NCI-H146 treated with DMSO at 0.1 percent for 48 hours (cell line): ENCODE measurements around the gene FBXW9.
"Not testable (repeated sequence)": the region's sequence is repeated elsewhere in the genome, so short reads cannot be mapped to it uniquely, and the experiment has no call there.

Experiments used
- DNase-seq: peaks from one replicate; lab custom pipeline; 2025; ENCODE audit not compliant: unreplicated experiment; lab: John Stamatoyannopoulos, UW

The FBXW9 gene

DNA sequence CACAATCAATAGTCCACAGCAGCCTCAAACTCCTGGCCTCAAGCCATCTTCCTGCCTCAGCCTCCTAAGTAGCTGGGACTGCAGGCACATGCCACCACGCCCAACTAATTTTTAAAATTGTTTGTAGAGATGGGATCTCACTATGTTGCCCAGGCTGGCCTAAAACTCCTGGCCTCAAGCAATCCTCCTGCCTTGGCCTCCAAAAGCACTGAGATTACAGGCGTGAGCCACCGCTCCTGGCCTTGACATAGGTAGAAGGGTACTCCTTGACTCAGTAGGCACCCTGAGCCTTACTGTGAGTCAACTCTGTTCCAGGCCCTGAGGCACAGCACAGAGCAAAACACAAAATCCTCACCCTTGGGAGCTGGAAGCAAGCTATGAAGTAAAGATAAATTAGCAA, 19.5 kb upstream of the FBXW9 start:
- no peak for DNase-seq

DNA sequence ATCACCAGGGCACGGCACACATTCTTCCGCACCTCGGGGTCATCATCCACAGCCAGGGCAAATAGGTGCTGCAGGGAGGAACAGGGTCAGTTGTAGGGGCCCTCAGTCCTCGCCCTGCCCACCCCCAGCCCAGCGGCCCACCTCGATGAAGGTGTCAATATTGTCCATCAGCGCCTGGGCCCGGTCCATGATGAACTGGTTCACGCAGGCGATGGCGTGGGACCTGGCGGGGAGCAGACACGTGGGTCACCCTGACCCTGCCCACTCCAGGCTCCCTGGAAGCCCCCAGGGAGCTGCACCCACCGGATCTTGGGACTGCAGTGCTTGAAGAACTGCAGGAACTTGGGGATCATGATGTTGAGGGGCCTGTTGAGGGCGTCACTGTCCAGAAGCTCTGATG, 18.7 kb upstream of the FBXW9 start:
- no peak for DNase-seq

DNA sequence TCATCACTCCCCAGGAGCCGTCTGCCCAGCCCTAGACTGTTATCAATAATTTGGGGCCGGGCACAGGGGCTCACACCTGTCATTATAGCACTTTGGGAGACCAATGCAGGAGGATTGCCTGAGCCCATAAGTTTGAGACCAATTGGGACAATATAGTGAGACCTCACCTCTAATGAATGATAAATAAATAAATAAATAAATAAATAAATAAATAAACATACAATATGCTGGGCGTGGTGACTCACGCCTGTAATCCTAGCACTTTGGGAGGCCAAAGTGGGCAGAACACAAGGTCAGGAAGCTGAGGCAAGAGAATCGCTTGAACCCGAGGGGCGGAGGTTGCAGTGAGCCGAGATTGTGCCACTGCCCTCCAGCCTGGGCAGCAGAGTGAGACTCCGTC, 16.9 kb upstream of the FBXW9 start:
- DNase-seq, result not testable (repeated sequence)

DNA sequence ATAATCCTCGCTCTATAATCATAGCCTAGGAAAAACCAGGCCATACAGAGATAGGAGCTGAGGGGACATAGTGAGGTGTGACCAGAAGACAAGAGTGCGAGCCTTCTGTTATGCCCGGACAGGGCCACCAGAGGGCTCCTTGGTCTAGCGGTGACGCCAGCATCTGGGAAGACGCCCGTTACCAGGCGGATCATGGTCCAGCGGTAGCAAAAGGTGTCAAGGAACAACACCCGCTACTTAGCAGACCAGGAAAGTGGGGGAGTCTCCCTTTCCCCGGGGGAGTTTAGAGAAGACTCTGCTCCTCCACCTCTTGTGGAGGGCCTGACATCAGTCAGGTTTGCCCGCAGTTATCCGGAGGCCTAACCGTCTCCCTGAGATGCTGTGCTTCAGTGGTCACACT, 15.6 kb upstream of the FBXW9 start:
- DNase-seq, result not testable (repeated sequence)

DNA sequence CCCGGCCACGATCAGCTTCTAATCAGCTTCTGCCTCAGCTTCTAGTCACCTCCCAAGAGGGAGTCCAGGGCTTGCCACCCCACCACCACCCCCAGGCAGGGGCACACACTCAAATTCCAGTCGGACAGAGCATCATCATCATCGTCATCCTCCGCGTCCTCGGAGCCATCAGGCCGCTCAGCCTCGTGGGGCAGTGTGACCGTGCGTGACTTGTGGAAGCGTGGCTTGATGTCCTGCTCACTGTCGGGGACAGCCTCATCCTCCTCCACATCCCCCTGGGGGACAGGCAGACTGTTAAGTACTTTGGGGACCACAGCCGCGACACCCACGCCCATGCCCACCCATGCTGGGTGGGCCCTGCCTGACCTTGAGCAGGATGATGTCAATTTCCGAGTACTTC, 14.8 kb upstream of the FBXW9 start:
- DNase-seq, result no peak

DNA sequence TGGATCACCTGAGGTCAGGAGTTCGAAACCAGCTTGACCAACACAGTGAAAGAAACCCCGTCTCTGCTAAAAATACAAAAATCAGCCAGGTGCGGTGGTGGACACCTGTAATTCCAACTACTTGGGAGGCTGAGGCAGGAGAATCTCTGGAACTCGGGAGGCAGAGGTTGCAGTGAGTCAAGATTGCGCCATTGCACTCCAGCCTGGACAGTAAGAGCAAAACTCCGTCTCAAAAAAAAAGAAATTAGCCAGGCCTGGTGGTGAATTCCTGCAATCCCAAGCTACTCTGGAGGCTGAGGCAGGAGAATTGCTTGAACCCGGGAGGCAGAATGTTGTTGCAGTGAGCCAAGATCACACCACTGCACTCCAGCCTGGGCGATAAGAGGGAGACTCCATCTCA, 12.2 kb upstream of the FBXW9 start:
- DNase-seq, result no peak

DNA sequence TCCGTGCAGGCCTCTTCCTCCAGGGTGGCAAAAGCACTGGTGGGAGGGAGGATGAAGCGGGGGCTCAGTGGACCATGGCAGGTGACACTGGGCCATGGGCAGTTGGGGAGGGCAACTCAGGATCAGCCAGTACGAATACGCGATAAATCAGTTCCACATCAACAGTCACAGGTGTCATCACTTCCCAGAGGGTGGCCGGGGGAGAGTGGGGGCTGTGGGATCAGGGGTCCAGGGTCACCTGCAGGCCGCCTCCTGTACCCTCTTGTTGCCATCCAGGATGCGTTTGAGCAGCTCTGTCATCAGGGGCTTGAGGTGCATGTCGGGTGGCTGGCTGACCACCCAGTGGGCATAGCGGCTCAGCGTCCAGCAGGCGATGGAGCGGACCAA, 9.9 kb upstream of the FBXW9 start:
- no peak for DNase-seq

DNA sequence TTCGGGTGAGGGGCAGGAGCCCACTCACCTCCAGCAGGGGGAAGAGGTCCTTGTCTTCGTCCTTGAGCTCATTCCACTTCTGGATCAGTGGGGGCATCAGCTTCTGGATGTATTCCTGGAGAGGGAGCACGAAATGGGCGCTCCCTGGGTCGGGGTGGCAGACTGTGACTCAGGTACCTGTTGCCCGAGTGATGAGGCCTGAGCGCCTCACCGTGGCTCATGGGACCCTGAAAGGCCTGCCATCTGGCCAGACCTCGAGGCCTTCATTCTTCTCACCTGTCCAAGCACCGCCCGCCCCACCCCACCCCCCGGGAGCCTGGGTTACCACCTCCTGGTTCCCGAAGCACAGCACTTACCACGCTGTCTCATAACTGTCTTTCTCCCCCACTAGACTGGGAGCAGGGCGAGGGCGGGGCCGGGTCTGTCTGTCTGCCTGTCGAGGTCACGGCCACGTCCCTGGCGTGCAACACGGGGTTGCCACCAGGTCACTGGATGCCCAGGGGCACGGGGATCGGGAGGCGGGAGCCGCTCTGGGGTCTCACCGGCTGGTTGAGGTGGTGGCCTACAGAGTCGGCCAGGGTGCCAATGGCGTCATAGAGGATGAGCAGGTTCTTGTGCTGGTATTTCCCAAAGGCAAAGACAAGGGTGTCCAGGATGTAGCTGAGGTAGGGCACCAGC, 9.4 kb upstream of the FBXW9 start:
- no peak for DNase-seq

DNA sequence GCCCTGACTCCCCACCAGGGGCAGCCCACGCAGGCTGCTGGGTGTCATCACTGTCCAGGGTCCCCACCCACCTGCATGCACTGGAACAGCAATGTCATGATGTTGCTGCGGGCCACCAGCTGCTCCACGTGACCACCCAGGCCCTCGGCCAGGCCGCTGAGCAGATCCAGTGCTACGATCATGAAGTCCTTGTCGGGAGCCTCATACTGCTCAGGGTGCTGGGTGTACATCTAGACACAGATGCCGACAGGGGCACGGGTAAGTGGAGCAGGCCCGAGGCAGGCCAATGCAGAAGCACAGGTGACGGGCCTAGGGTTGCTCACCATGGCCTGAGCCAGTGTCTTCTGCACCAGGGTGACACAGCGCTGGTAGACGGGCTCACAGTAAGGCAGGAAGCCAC, 8.7 kb upstream of the FBXW9 start:
- no peak for DNase-seq

DNA sequence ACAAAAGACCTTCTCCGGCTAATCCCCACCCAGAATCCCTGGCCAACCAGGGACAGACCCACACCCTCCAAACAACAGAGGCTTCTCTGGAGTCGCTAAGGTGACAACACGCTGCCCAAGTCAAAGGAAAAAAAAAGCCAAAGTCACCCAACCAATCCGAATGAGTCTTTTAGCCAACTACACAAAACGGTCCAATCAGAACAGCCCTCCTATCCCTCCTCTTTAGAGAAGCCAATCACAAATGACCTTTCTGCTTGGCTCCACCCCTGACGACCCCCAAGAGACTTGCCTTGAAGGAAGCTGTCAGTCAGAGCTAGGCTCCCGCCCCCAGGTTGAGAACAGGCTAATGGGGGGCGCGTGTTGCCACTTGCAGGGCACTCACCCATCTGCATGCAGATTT, 6.6 kb upstream of the FBXW9 start:
- no peak for DNase-seq

DNA sequence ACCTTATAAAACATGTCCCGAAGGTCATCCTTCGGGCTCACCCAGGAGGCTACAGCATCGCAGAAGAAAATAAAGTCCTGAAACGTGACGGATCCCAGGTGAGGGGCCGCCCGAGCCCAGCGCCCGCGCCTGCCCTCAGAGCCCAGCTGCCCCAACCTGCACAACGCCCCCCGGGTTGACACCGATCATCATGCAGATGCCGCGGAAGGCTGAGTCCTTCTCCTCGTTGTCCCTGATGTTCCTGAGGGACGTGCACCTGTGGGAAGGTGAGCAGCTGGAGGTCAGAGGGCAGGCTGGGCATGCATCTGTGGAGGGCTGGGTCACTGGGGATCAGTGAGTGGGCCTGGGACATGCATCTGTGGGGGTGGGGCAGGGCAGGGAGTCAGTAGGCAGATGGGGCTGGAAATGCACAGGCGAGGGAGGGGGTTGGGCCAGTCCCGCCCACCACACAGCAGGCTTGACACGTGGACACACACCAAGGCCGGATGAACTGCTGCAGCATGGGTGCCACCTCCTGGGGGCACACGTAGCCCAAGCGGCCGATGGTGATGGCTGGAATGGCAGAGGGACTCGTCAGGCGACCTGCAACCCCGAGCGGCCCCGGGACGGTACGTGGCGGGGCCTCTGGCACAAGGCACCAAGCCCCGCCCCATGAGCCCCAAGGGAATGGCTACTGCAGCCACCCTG, 5.3 kb upstream of the FBXW9 start:
- DNase-seq, result no peak

DNA sequence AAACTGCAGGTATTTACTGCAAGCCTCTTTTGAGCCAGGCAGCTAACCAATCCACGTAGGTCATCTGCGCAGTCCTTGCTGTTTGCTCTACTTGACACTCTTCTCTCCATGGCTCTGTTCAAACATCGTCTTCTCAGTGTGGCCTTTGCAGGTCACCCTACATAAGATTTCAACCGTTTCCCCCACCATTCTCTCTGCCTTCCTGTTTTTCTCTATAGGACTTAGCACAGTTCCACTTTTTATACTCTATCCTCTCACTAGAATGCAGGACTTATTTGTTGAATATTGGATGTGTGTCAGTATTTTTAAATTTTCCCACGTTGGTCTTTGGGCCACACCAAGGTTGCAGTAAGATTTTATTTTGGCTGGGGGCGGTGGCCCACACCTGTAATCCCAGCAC, 1.7 kb upstream of the FBXW9 start:
- no peak for DNase-seq

DNA sequence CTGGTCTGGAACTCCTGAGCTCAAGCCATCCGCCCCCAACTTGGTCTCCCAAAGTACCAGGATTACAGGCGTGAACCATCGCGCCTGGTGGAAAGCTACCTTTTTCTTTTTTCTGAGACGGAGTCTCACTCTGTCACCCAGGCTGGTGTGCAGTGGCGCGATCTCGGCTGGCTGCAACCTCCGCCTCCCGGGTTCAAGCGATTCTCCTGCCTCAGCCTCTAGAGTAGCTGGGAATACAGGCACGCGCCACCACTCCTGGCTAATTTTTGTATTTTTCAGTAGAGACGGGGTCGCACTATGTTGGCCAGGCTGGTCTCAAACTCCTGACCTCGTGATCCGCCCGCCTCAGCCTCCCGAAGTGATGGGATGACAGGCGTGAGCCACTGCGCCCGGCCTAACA, 994 bp upstream of the FBXW9 start:
- DNase-seq, result not testable (repeated sequence)

DNA sequence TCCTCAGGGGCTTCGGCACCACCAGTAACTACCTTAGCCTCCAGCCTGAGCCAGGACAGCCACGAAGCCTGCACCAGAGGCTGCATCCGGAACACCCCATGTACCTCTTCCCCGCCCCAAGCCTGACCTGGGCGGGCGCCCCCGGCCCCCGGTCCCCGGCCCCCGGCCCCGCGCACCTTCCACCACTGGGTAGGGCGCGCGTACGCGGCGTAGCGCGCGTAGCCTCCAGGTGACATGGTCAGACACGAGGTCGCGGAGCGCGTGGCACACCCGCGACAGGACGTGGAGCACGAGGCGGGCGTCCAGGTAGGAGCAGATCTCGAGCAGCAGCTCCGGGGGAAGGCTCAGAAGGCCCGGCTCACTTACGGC, 450 bp downstream of the FBXW9 start:
- no peak for DNase-seq

DNA sequence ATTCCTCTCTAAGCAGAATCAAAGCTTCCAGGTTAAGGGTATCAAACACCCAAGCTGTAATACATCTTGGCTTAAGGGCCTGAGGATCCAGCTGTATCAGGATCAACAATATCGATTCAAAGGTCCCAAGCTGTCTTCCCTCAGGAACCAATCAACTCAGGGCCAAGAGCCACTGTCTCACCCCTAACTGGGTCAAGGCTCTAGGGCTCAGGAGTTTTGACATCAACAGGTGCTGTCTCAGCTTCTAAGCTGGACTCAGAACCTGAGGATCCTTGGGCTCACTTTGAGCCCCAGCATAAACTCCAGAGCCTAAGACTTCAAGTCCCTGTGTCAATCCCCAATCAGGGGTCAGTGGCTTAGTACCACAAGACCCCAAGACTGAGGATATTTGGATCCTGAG, 917 bp downstream of the FBXW9 start:
- DNase-seq, result no peak

DNA sequence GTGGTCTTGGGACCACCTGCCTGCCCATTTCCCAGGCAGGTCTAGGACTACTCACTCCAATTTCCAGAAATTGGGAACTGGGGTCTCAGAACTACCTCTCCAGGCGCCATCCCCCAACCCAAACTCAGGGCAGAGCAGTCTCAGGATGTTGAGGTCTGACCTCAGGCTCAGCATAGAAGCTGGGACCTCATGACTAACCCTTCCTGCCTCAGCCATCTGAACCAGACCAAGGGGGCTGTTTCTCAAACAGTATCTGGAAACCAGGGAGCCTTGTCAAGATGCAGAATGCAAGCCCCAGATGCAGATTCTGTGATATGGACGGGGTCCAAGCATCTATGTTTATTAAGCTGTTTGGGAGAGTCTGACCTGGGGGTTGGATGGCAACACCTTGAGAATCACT, 1.3 kb downstream of the FBXW9 start:
- no peak for DNase-seq

DNA sequence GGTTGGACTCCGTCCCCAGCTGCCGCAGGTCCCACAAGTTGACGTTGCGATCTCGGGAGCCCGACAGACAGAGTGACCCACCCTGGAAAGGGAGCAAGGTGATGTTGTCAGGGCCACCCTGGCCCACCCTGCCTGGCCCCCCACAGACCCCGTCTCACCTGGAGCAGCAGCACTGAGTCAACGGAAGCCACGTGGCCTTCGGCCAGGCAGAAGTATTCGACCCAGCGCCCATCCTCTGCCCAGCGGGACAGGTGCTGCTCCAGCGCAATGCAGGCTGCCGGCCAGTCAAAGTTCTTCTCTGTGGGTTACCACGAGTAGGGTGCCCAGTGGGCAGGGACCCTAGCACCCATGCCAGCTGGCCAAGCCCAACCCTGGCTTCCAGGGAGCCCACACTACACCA, 1.8 kb downstream of the FBXW9 start:
- DNase-seq, result no peak

DNA sequence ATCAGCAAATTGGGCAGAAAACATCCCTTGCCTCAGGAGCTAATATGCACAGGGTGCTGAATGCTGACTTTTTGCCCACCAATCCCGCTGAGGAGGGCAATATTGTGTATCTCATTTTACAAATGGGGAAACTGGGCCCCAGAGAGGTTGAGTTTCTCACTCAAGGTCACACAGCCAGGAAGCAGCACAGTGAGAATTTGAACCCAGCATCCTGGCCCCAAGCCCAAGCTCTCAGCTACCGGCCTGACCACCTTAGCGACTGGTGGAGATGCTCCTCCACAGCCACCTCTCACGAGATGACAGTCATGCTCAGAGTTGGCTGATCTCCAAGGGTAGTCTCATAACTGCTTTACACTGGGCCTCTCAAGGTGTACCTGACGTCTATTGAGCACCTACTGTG, 3.5 kb downstream of the FBXW9 start:
- no peak for DNase-seq

DNA sequence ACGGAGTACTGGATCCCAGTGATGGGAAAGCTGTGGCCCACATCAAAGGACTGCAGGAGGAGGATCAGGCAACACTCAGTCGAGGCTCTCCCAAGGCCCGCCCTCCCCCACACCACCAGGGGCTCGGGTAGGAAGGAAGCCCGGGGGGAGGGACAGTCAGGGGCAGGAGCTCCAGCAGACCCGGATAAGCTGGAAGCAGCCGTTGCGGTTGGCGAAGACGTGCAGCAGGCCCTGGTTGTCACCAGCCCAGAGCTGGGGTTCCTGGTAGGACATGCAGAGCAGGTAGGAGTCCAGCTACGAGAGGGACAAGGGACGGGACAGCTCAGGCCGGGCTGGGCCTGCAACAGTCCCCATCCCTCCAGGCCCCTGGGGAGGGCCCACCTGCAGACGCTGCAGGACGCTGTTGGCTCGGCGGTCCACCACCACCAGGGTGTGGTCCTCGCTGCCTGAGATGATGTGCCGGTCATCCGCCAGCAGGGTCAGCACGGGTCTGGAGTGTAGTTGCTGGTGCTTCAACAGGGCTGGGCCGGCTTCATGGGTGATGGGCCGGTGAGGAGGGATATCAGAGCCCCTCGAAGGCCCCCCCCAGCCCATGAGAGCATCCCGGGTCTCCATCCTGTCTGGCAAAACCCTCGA, 6.7 kb downstream of the FBXW9 start:
- no peak for DNase-seq

DNA sequence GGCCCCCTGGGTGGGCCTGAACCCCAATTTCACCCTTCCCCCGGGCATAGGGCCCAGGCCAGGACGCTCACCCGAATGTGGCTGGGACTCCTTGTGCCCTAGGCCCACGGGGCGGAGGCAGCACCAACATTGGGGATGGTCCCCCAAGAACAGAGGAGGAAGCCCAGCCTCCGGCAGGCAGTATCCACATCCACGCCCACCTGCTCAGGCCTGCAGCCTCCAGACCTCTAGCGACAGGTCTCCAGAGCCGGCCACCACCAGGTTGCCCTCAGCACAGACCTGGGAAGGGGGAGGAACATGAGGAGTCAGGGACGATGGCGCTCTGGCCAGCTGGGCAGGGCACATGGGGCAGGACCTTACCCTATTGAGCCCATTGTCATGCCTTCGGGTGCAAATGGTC, 7.4 kb downstream of the FBXW9 start:
- no peak for DNase-seq

DNA sequence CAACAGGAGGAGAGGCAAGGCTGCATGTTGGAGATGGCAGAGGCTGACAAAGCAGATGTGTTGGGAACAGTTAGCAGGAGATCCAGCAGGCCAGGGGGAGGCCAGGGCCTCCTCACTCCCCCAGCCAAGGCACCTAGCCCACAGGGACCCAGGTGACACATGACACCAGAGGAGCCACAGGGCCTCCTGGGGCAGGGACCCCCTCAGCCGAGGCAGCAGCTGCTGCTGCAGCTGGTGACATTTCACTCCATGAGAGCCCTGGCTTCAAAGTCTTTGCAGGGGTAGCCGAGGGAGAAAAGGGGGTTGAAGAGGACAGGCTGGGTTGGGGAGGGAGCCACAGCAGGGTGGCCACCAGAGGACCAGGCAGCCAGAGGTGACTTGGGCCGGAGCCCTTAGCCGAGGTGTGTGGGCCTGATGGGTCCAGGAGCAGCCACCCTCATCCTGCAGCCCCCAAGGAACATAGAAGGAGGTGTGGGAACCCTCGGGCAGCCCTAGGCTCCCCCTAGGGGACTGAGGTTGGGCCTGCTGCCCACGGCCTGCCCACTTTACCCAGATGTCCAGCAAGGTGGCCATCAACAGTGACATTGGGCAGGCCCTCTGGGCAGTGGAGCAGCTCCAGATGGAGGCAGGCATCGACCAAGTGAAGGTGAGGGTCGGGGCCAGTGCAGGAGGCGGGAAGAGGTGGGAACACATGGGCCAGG, 8.8 kb downstream of the FBXW9 start, which contains the start of gene GNG14:
Gene GNG14, plus strand, starts transcription at position 503 of the 701 bp plus-strand sequence. Its CDS starts 51 bp downstream, at position 554.
- no peak for DNase-seq

DNA sequence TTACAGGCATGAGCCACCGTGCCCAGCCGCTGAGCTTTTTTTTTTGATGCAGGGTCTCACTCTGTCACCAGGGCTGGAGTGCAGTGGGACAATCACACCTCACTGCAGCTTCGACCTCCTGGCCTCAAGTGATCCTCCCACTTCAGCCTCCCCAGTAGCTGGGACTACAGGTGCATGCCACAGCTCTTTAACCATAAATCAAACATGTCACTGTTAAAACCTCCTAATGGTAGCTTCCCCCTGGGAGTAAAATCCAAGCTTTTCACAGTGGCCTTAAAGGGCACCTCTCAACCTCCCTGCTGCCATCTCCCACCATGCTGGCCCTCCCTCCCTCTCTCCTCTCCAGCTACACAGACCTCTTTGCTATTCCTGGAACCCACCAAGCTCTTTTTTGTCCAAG, 10.6 kb downstream of the FBXW9 start:
- DNase-seq, result no peak
